ENCODE data around the gene TFDP2.
"Not testable (repeated sequence)": the region's sequence is repeated elsewhere in the genome, so short reads cannot be mapped to it uniquely, and the experiment has no call there.

Gene TFDP2

GRCh38 chr3:142148792-142149672 lies at the start of gene TFDP2:
Gene TFDP2, minus strand, starts transcription at chr3:142149544. Its CDS starts 47,795 bp downstream, at chr3:142101749.
- DNase-seq, result peak; percentile 85

GRCh38 chr3:142188846-142189245 lies 39.5 kb upstream of the TFDP2 start:
- no peak for DNase-seq

GRCh38 chr3:142180761-142181362 lies 31.5 kb upstream of the TFDP2 start:
- peak; percentile 29 for DNase-seq

- DNase-seq, result no peak
Measured at GRCh38 chr3:142175478-142175877, 26.1 kb upstream of the TFDP2 start.

GRCh38 chr3:142174559-142174958 lies 25.2 kb upstream of the TFDP2 start:
- DNase-seq, result no peak

- no peak for DNase-seq
Measured at GRCh38 chr3:142168514-142168913, 19.2 kb upstream of the TFDP2 start.

GRCh38 chr3:142165194-142165593 lies 15.8 kb upstream of the TFDP2 start:
- no peak for DNase-seq

GRCh38 chr3:142159083-142159740 lies 9.9 kb upstream of the TFDP2 start:
- DNase-seq, result no peak

GRCh38 chr3:142154186-142154585 lies 4.8 kb upstream of the TFDP2 start:
- no peak for DNase-seq

GRCh38 chr3:142152384-142152783 lies 3.0 kb upstream of the TFDP2 start:
- peak; percentile 5 for DNase-seq

GRCh38 chr3:142151828-142152227 lies 2.5 kb upstream of the TFDP2 start:
- no peak for DNase-seq

GRCh38 chr3:142151240-142151639 lies 1.9 kb upstream of the TFDP2 start:
- no peak for DNase-seq

- no peak for DNase-seq
Measured at GRCh38 chr3:142150271-142150670, 927 bp upstream of the TFDP2 start.

- no peak for DNase-seq
Measured at GRCh38 chr3:142149673-142149992, 289 bp upstream of the TFDP2 start.

- DNase-seq, result no peak
Measured at GRCh38 chr3:142148044-142148791, 1.1 kb downstream of the TFDP2 start.

- not testable (repeated sequence) for DNase-seq
Measured at GRCh38 chr3:142144587-142144986, 4.8 kb downstream of the TFDP2 start.

GRCh38 chr3:142140608-142141285 lies 8.6 kb downstream of the TFDP2 start:
- DNase-seq, result not testable (repeated sequence)

GRCh38 chr3:142137089-142137488 lies 12.3 kb downstream of the TFDP2 start:
- DNase-seq, result not testable (repeated sequence)

- DNase-seq, result no peak
Measured at GRCh38 chr3:142134799-142135325, 14.5 kb downstream of the TFDP2 start.

GRCh38 chr3:142129516-142130171 lies 19.7 kb downstream of the TFDP2 start:
- DNase-seq, result no peak

- DNase-seq, result no peak
Measured at GRCh38 chr3:142127941-142128658, 21.2 kb downstream of the TFDP2 start.

Data from CD4-positive, alpha-beta T cell treated with Interleukin-12 subunit alpha and Interleukin-12 subunit beta, for 1 hour (primary cell).